Activated gamma-delta T cell treated with anti-CD3 and anti-CD28 coated beads, Interleukin-2, amount 50 U/mL, for 16 hours (primary cell): ENCODE data around the gene SLC5A1.

ENCODE experiments used
- DNase-seq: peaks from one replicate; pipeline ENCODE4 v3.0.0-alpha.2; 2020; ENCODE audit warnings: low read depth

The SLC5A1 gene

DNA sequence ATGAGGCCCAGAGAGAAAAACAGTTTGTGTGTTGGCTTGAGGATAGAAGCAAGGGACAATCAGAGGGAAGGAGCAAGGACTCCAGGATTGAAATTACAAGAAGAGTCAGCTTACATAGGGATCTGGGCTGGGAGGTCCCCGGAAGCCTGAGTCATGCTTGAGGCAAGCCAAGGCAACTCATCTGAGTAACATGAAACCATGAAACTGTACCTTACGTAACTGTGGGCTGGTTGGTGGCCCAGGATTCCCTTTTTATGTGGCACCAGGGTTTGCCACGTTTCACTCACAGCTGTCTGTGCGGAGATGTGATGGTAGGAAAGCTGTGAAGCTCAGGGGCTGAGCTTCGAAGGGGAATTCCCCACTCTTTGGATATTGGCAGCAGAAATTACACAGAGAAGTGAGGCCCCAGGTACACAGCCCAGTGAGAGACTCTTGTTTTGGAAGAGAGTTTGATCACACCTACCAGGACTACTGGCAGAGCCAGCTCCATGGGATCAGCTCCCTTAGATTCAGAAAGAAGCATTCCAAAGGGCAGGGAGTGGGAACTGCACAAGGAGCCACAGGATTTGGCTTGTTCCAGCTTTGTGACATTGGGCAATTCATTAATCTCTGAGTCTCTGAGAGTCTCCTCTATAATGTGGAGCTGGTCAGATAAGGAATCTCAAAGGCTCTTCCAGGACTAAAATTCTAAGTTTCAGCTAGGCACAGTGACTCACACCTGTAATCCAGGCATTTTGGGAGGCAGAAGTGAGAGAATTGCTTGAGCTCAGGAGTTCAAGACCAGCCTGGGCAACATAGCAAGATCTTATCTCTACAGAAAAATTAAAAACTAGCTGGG is 7.8 kb downstream of the SLC5A1 start:
- peak; percentile 14 for DNase-seq

DNA sequence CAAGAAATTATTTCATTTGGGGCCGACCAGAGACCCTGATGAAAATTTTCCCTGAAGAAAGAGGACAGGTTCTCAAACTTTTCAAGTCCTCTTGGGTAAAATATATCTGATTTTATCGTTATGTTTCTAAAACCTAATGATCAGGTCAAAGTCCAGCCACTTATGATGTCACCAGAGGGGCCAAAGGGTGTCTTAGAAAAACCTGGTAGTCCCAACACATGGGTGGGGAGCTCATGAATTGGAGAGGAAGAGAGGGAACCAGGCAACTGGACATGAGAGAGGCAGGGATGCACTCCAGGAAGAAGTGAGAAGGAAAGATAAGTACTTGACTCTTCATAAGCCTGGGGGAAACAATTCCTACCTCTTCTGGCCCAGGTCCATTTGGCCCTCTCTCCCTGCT is 9.2 kb downstream of the SLC5A1 start:
- DNase-seq: no peak

DNA sequence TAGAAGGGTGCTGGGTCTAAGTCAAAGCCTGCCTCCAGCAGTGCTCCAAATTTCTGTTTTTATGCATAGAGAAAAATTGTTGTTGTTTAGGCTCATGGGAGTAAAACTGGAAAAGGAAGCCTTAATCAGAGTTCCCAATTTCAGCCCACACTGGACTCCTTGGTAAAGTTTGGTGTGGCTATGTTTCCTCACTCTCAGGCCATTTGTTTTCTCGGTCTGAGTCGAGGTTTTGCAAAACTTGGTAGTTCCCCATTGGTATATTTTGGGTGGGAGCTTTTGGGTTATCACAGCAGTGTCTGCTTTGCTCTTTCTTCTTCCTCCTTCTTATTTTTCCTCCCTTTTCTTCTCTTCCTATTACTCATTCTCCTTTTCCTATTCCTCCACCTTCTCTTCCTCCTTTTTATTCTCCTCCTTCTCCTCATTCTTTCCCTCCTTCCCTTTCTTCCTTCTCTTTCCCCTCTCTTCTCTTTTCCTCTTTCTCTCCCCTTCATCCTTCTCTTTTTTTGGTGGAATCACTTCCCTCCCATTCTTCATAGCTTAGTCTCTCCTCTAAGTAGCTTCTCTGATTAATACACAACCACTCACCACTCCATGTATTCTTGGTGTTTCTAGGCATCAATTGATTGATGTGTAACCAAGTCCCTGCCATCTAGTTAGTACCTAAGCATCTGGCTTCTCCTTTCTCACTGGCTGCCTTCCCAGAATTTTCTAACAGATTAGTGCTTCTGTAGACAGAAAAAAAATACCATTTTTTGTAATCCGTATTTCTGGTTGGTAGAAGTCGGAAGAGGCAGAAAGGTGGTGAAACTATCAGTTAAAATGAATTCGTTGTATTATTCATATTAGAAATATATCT is 10.1 kb downstream of the SLC5A1 start:
- DNase-seq: no peak

DNA sequence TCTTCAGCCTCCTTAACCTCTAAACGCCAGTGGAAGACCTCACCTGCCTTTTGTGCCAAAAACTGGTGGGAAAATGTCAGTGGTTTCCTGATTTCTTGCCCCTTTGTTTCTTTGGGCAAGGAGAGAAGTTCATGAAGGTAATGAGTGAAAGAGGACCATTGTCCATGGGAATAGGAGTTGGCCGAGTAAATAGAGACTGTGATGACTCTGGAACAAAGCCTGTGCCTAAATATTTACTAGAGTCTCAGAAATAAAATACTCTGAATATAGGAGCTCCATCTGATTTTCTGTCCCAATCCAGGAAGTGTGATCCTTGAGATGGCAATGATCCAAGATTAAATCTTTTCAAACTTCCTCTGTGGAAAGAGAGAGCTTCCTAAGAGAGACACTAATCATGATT is 12.0 kb downstream of the SLC5A1 start:
- DNase-seq: no peak

DNA sequence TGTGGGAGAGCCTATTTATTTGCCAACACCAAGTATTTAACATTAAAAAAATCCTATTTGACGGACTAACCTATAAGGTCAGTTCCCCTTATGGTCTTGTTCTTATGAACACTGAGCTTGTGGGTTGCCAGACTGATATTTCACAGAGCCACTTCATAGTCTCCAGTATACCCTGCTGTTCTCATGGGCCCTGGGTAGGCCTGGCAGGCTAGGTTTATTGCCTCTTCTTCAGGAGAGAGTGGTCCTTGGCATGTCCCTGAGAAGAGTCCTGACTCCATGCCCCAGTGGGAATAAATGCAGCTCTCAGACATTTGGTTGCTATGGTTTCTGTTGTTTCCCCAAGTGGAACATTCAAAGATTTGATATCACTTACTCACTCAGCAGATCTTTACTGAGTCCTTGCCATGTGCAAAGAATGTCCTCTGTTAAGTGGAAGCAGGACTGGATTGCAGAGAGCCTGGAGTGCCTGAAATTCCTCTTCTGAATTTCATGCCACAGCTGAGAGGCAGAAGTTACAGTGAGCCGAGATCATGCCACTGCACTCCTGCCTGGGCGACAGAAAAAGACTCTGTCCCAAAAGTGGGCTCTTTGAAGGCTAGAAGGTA is 15.7 kb downstream of the SLC5A1 start:
- no peak for DNase-seq

DNA sequence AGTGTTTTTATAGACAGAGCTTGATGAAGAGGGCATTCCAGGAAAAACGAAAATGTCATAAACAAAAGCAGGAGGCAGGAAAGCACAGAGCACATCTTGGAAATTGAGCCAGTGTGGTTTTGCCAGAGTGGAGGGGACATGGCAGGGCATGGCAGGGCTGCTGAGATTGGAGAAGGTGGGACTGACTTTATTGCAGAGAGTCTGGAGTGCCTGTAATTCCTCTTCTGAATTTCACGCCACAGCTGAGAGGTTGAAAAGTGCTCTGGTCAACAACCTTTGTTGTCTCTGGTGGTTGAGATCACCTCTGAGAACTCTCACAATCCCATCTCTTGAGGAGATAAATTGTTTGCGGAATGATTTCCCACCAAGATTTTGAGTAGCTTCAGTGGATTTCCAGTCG is 16.4 kb downstream of the SLC5A1 start:
- DNase-seq: no peak

DNA sequence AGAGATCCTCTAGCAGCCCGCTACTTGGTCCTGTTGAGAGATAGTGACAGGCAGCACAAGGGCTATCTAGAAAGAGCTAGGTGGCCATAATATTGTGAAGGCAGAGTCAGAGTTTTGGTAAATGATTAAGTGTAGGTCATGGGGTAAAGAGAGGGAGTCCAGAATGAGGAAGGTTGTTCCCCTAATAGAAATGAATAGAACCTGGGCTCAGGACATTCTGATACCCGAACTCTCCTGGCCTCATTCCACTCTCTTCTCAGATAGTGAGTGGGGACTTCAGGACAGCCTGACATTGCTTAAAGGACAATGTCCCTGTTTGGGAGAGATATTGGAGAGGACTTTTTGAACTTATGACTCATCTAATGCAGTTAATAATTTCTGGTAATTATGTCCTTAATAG is 20.6 kb downstream of the SLC5A1 start:
- no peak for DNase-seq

DNA sequence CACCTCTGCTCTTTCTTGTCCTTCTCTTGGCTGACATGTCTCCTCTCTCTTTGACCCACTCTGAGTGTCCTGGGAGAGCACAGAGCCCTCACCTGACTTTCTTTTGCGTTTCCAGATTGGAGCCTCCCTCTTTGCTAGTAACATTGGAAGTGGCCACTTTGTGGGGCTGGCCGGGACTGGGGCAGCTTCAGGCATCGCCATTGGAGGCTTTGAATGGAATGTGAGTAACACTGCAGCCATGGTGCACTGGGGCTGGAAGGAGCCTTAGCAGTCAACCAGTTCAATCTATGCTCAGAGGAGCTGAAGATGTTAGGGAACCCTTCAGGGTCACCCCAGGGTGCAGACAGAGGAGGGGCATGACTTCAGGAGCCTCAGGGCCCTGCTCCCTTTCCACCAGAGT is 23.8 kb downstream of the SLC5A1 start:
- DNase-seq: no peak

DNA sequence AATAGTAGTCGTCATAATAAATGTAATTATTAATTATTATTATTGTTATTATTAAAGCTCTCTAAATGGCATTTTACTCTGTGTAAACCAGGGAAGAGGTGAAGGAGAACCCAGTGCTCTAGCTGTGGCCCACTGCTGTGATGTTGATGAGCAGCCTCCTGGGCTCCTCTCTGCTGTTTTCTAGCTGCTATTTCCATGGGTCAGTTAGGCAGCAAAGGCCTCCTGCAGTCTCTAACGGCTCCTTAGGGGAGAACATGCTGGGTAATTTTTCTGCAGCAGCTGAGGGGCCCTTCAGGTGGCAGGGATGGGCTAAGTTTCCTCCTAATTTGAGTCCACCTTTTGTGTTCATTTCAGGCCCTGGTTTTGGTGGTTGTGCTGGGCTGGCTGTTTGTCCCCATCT is 24.6 kb downstream of the SLC5A1 start:
- DNase-seq: no peak

DNA sequence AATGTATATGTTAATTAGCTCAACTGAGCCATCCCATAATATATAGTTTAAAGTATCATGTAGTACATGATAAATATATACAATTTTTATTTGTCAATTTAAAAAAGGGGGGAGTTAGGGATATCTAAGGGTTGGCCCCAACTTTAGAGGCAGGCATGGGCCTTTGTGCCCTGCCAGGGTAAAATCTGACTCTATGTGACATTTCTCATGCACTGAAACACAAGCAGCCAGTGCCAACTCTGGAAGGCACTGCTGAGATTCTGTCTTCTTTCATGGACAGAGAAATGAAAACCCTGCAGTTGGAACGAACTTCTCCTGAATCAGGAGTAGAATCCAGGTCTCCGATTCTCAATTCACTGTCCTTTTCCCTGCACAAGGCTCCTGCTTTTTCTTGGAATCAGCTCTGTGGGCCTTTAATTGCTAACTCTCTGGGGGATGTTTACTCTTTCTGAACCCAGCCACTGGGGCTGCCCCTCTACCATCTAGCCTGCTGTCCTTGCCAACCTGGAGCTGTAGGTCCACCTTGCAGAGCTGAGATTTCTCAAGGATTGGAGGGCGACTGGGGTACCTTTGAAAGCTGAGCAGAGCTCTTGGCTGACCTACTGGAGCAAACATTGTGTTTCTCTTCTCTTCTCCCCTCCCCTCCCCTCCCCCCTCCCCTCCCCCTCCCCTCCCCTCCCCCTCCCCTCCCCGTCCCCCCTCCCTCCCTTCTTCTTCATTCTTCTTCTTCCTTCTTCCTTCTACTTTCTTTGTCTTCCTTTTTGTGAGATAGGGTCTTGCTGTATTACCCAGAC is 26.7 kb downstream of the SLC5A1 start:
- DNase-seq: no peak

DNA sequence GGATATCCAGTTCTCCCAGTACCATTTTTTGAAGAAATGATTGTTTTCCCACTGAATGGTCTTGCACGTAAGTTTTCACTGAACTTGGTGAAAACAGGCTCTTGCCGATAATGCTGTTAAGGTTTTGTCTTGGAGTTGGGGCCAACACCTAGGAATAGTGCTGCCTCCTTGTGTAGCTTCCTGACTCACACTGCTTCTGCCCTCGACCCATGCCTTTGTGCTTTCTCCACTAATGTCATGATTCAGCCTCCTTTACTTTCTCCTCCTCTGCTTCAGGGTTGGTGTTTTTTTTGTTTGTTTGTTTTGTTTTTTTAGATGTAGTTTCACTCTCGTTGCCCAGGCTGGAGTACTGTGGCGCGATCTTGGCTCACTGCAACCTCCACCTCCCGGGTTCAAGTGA is 30.2 kb downstream of the SLC5A1 start:
- no peak for DNase-seq

DNA sequence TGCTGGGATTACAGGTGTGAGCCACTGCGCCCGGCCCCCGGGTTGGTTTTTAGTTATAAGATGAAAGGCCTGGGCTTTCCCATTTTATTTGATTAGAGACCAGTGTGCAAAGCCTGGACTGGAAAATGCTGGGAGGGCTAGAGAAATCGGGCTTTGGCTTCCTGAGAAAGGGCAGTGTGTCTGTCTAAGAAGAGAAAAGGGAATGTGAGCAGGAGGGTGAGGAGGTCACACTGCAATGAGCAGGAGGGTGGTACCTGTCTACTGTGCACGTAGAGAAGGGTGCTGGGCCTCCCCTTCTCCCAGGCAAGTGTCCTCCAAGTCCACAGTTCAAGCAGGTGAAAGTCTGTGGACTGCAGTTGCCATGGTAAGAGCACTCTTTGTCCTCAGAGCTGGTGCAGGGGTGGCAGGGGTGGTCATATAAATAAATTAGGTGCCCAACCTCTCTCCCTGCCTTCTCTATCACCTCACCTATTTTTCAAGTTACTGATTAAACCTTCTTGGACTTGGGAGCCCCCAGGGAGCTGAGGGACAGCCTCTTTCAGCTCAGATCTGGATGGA is 30.8 kb downstream of the SLC5A1 start:
- DNase-seq: no peak

DNA sequence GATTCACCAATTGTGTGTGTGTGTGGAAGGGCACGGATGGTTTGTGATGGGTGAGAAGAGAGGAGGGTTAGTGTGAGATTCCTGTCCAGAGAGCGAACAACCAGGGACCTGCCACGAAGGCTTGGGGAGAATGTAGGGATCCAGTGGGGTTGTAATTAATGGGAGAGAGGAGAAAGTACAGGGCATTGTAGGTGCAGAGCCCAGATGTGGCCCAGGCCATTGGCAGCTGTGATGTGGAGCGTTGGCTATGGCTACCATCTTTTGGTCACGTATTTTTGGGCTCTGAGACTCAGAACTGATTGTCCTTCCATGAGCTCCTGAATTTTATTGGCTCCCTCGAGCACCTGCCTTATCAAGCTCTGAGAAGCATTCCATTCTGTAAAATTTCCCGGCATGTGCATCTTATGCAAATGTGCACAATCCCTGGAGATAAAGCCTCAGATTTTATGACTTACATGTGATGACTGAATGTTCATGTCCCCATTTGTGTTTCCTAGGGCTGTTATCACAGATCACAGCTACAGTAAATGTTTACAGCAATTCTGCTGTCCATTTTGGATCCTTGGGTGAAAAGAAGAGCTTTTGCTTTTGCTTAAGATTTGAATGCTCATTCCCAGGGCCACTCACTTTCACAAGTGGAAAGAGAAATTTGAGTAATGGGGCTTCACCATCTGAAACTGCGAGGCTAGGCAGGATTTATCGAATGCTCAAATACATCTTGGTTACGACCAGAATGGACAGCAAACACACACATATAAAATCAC is 33.1 kb downstream of the SLC5A1 start:
- no peak for DNase-seq

DNA sequence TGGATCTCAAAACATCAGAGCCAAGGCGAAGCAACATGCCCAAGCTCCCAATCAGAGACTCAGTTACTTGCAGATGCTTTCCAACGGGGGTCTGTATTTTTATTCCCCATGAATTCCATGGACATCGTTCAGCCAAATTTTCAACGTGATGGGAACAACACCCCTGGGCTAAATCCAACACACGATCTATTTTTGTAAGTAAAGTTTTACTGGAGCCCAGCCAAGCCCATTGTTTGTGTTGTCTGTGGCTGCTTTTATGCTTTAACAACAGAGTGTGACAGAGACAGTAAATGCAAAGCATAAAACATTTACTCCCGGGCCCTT is 33.7 kb downstream of the SLC5A1 start:
- DNase-seq: no peak

DNA sequence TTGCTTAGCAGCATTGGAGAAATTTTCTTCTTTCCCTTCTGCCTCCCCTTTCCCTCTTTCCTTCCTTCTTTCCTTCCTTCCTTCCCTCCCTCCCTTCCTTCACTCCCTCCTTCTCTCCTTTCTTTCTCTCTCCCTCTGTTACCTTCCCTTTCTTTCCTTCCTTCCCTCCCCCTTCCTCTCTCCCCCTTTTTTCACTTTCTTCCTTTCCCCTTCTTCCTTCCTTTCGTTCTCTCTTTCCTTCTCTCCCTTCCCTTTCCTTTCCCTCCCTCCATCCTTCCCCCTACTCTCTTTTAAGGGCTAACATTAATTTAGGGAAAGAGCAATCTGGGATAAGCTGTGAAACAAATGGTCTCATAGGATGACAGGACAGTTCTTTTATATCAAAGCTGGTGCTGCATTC is 34.1 kb downstream of the SLC5A1 start:
- no peak for DNase-seq

DNA sequence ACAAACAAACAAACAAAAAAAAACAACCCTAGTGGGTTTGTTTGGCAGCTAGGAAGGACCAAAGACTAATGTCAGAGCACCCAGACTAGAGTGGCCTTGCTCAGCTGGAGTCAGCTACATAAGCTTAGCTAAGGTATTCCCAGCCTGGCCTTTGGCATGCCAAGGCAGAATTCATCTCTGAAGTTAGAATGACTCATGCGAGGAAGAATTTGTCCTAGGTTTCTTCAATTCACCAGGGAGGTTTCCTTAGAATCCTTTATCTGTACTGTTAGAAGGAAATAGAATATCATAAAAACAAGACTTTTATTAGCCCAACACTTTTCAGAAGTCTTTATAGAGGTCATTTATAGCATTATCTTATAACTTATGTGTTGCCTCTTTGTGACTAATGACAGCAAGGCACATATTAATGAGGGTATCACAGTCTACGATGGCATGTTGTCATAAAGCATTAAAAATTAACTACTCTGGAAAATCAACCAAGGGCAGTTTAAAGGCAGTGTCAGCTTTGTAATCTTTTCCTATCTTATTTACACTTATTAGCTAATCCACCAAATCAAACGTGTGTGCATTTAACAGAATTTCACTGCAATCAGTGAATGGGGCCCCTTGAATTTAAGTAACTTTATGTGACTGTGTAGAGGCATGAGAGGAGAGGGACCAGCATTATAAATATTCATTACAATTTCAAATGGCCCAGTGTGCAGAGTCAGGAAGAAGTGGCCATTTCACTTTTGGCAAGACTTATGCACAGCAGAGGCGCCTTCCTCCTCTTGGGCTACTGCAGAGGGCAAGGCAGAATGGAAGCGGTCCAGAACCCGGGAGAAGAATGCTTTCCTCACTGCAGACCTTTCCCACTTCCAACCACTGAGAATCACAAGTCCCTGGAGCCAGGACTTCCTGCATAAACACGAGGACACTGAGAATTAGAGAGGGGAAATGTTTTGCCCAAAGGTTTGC is 36.3 kb downstream of the SLC5A1 start:
- no peak for DNase-seq

DNA sequence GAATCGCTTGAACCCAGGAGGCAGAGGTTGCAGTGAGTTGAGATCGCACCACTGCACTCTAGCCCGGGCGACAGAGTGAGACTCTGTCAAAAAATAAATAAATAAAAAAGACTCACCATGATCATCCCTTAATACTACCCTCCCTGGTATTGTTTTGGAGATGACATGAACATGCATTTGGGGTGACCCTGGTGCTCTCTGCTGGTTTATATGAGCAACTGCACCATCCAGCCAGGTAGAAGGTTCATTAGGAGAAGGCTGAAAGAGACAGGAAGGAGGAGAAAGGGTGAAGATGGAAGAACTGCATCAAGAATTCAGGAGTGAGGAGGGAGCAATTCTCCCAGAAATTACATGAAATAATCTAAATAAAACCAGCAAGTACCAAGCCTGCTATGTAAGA is 37.8 kb downstream of the SLC5A1 start:
- DNase-seq: no peak

DNA sequence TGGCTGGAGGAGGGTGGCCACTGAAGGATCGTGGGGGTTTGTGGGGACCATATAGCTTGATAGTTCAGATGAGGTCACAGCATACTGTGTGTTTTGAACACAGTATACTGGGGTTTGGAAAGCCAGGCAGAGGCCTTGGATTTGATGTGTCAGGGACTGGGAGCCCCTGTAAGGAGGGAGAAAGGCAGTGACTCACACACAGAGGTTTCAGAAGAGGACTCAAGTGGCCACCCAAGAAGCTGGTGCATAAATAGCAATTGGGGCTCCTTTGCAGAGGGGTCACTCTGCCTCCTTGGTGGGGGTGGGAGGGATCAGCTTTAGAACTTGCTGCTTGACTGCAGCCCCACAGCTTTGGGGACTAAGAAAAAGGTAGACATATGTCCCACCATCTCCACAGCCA is 39.3 kb downstream of the SLC5A1 start:
- no peak for DNase-seq

DNA sequence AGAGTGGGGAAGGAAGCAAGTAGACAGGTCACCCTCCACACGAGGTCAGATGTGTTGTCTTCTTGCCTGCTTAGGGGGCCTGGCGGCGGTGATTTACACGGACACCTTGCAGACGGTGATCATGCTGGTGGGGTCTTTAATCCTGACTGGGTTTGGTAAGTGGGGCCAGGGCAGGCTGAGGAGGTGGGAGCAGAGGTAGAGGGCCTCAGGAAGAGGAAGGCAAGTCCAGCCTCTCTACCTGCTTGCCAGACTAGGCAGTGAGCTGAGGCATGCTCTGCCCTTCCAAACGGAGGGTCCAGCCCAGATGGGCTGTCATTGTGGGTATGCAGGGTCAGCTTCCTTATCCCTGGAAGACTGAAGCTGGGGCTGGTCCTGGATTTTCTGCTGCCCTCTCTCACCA is 39.9 kb downstream of the SLC5A1 start:
- DNase-seq: no peak

DNA sequence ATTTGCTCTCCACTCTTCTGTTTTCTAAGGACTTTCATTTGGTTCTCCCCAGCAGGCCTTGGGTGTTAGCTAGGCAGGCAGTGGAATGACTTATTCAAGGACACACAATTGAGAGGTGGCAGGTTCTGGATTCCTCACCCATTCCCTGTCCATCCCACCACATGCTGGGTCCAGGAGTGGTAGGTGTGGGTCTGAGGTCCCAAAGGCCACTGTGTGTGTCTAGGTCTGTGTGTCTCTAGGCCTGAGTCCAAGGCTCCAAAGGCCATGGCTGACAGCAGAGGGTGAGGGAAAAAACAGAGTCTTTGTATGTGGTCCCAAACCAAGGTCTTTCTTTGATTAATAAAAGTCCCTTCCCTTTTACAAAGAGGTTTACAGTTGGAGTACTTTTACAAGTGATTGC is 40.8 kb downstream of the SLC5A1 start:
- DNase-seq: no peak
